Measurements from ENCODE around the gene TBC1D2. TPM values are rescaled to one million over a fixed set of nuclear protein-coding genes. Genes with fewer than 3 reads are reported as not detected.

The TBC1D2 gene
- total RNA-seq, 1 donor from 2014 or later = 1.2 TPM

Small RNA genes within 50 kb of the gene (small RNA-seq; reads per million reads assigned to genes)
- not detected for gene MIR6854

Other genes with a start within 250 kb of the TBC1D2 start
- gene NANS, start 198.9 kb downstream of the TBC1D2 start, total RNA-seq = 22.8 TPM
- gene TRIM14, start 136.4 kb downstream of the TBC1D2 start, total RNA-seq = 0.82 TPM
- gene CORO2A, start 63.0 kb downstream of the TBC1D2 start, total RNA-seq = 4.5 TPM